GM12864 (cell line): ENCODE data around the gene WDFY2.

Source experiments
- DNase-seq: peaks from one replicate; pipeline ENCODE4 v3.0.0-alpha.2; 2011; ENCODE audit warnings: low read depth
- H3K4me3 ChIP-seq: 2 replicates; pipeline ENCODE4 v1.5.1; 2011; ENCODE audit warnings: mild to moderate bottlenecking, low read depth, low read length, control low read depth
- CTCF ChIP-seq: IDR thresholded peaks from 2 replicates; pipeline ENCODE4 v1.5.1; 2011; ENCODE audit warnings: low read depth, mild to moderate bottlenecking, moderate library complexity, low read length, control low read depth, inconsistent platforms; ENCODE audit errors: missing control alignments

The WDFY2 gene

GRCh38 chr13:51704399-51705313, 120.4 kb downstream of the WDFY2 start:
- no peak for TF ChIP-seq CTCF
- DNase-seq, result peak; percentile 49
- no peak overlapping the region for H3K4me3 ChIP-seq

- no peak for DNase-seq
- no peak overlapping the region for H3K4me3 ChIP-seq
- TF ChIP-seq CTCF, result no peak
Measured at GRCh38 chr13:51707461-51707860, 123.2 kb downstream of the WDFY2 start.

GRCh38 chr13:51713807-51714206, 129.5 kb downstream of the WDFY2 start:
- no peak overlapping the region for H3K4me3 ChIP-seq
- no peak for DNase-seq
- no peak for TF ChIP-seq CTCF

- no peak overlapping the region for H3K4me3 ChIP-seq
- DNase-seq, result no peak
- TF ChIP-seq CTCF, result no peak
Measured at GRCh38 chr13:51714663-51715168, 130.5 kb downstream of the WDFY2 start.

- TF ChIP-seq CTCF, result no peak
- DNase-seq, result no peak
- H3K4me3 ChIP-seq, result no peak overlapping the region
Measured at GRCh38 chr13:51715613-51716012, 131.4 kb downstream of the WDFY2 start.

- no peak for DNase-seq
Measured at GRCh38 chr13:51717786-51718398, 133.6 kb downstream of the WDFY2 start.

More at GRCh38 chr13:51717786-51718398, 133.6 kb downstream of the WDFY2 start:
- no peak for TF ChIP-seq CTCF
- H3K4me3 ChIP-seq, result no peak overlapping the region
